ENCODE measurements around the gene ITCH.

DNA sequence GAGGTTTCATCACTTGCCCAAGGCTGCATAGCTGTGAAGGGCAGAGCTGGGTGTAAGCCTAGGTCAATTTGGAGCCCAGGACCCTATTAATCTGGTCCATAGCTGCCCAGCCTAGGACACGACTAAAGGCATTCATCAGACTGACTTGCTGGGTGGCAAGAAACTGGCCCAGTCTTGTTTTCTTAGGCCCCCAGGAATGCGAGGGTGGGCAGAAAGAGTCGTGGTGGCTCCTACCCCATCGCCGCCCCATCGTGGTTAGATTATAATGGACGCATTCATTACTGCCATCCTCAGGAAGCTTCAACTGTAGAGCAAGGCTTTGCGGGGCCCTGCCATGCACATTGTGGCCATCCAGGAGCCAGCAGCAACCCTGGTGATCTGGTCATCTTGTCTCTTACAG lies 169.2 kb downstream of the ITCH start:
- no peak for TF ChIP-seq CTCF (conservative IDR thresholded peaks at IDR 0.05)
- no peak for TF ChIP-seq ZFX (IDR thresholded peaks at IDR 0.05)
